HPDE6-E6E7 (cell line): ENCODE measurements around the gene GPHB5.
"Not testable (repeated sequence)": the region's sequence is repeated elsewhere in the genome, so short reads cannot be mapped to it uniquely, and the experiment has no call there.

ENCODE experiments used
- DNase-seq: peaks from one replicate; pipeline ENCODE4 v3.0.0; 2011; ENCODE audit warnings: missing footprints; ENCODE audit errors: extremely low spot score

The GPHB5 gene

GRCh38 chr14:63318835-63319234, at the start of gene GPHB5:
GPHB5 (minus strand) TSS chr14:63318935; CDS start chr14:63317849, 1,086 bp downstream.
- DNase-seq = no peak

- no peak for DNase-seq
Observed at GRCh38 chr14:63367742-63368364, 49.1 kb upstream of the GPHB5 start.

GRCh38 chr14:63362389-63362819, 43.7 kb upstream of the GPHB5 start:
- no peak for DNase-seq

GRCh38 chr14:63361790-63362189, 43.1 kb upstream of the GPHB5 start:
- DNase-seq = no peak

GRCh38 chr14:63357841-63358240, 39.1 kb upstream of the GPHB5 start:
- no peak for DNase-seq

- DNase-seq = no peak
Observed at GRCh38 chr14:63345826-63346225, 27.1 kb upstream of the GPHB5 start.

- DNase-seq = no peak
Observed at GRCh38 chr14:63344336-63344735, 25.6 kb upstream of the GPHB5 start.

- no peak for DNase-seq
Observed at GRCh38 chr14:63343878-63344277, 25.1 kb upstream of the GPHB5 start.

GRCh38 chr14:63342371-63342770, 23.6 kb upstream of the GPHB5 start:
- no peak for DNase-seq

- no peak for DNase-seq
Observed at GRCh38 chr14:63328787-63329737, 10.3 kb upstream of the GPHB5 start.

GRCh38 chr14:63326840-63327239, 8.1 kb upstream of the GPHB5 start:
- DNase-seq = no peak

- DNase-seq = no peak
Observed at GRCh38 chr14:63322897-63323573, 4.3 kb upstream of the GPHB5 start.

GRCh38 chr14:63322472-63322871, 3.7 kb upstream of the GPHB5 start:
- no peak for DNase-seq

GRCh38 chr14:63308723-63309317, 9.9 kb downstream of the GPHB5 start:
- DNase-seq = peak; percentile 16

GRCh38 chr14:63304429-63304828, 14.3 kb downstream of the GPHB5 start:
- not testable (repeated sequence) for DNase-seq

GRCh38 chr14:63301891-63302534, 16.7 kb downstream of the GPHB5 start:
- DNase-seq = no peak

- no peak for DNase-seq
Observed at GRCh38 chr14:63300854-63301253, 17.9 kb downstream of the GPHB5 start.

- no peak for DNase-seq
Observed at GRCh38 chr14:63299351-63300110, 19.2 kb downstream of the GPHB5 start.

- no peak for DNase-seq
Observed at GRCh38 chr14:63297372-63298063, 21.2 kb downstream of the GPHB5 start.

GRCh38 chr14:63296060-63296563, 22.6 kb downstream of the GPHB5 start:
- DNase-seq = no peak
